HEK293 (cell line): Measurements from ENCODE around the gene MRPL21.

Source experiments
- CTCF ChIA-PET: fragments of 350-600 bp; formaldehyde crosslinking; extraction: SDS; loops from one replicate; lab custom pipeline; 2021; ENCODE audit warnings: antibody characterized with exemption; lab: Yijun Ruan, JAX
- POLR2A ChIA-PET: fragments of 300-600 bp; formaldehyde crosslinking; extraction: SDS; loops from one replicate; lab custom pipeline; 2020; ENCODE audit warnings: antibody characterized with exemption, inconsistent platforms; lab: Yijun Ruan, JAX
- H3K27ac ChIP-seq: fragments of 200-500 bp; sonication (Bioruptor generic); 2 replicates; pipeline ENCODE4 v1.5.1; 2014; ENCODE audit warnings: low read depth, low read length, control low read depth, inconsistent platforms; ENCODE audit errors: extremely low read depth
- H3K36me3 ChIP-seq, 2 experiments: fragments of 200-500 bp in 1 of 2; sonication (Bioruptor generic) in 1 of 2; 1 replicate in 1 of 2; 2 replicates in 1 of 2; pipeline ENCODE4 v1.5.1; 2014 to 2017; ENCODE audit warnings: inconsistent platforms in 2 of 2, low read length in 2 of 2; ENCODE audit not compliant: control insufficient read depth in 2 of 2, insufficient read depth in 1 of 2
- H3K4me1 ChIP-seq: fragments of 200-500 bp; sonication (Bioruptor generic); 2 replicates; pipeline ENCODE4 v1.5.1; 2014; ENCODE audit warnings: mild to moderate bottlenecking, low read length, inconsistent platforms; ENCODE audit not compliant: control insufficient read depth, insufficient read depth
- H3K4me3 ChIP-seq: 2 replicates; pipeline ENCODE4 v1.5.1; 2011; ENCODE audit warnings: low read depth, mild to moderate bottlenecking, control low read depth, low read length, moderate library complexity
- H3K9me3 ChIP-seq: fragments of 200-500 bp; sonication (Bioruptor generic); 2 replicates; pipeline ENCODE4 v1.5.1; 2014; ENCODE audit warnings: low read depth, low read length, inconsistent platforms; ENCODE audit not compliant: control insufficient read depth, insufficient read depth
- HOXC10 ChIP-seq: sonication (generic); formaldehyde crosslinking; IDR thresholded peaks from 2 replicates; pipeline ENCODE4 v1.8.1; 2023; ENCODE audit warnings: mild to moderate bottlenecking, missing genetic modification reagents
- HOXD13 ChIP-seq: sonication (generic); formaldehyde crosslinking; IDR thresholded peaks from 2 replicates; pipeline ENCODE4 v1.8.0; 2022; ENCODE audit warnings: missing genetic modification reagents, borderline replicate concordance
- MZF1 ChIP-seq: fragments of 450-650 bp; formaldehyde crosslinking; IDR thresholded peaks from 2 replicates; pipeline ENCODE4 v1.5.1; 2017; ENCODE audit warnings: missing biosample characterization, missing genetic modification characterization, borderline replicate concordance
- SALL2 ChIP-seq: fragments of 450-650 bp; formaldehyde crosslinking; IDR thresholded peaks from 2 replicates; pipeline ENCODE4 v1.5.0; 2017; ENCODE audit warnings: missing biosample characterization, mild to moderate bottlenecking, missing genetic modification characterization, borderline replicate concordance
- SP2 ChIP-seq: fragments of 450-650 bp; formaldehyde crosslinking; IDR thresholded peaks from 2 replicates; pipeline ENCODE4 v1.5.1; 2016; ENCODE audit warnings: missing biosample characterization, missing genetic modification characterization
- YY2 ChIP-seq: fragments of 450-650 bp; formaldehyde crosslinking; IDR thresholded peaks from 2 replicates; pipeline ENCODE4 v1.5.1; 2016; ENCODE audit warnings: missing biosample characterization, missing genetic modification characterization
- ZBTB48 ChIP-seq: fragments of 450-650 bp; formaldehyde crosslinking; IDR thresholded peaks from 2 replicates; pipeline ENCODE4 v1.5.1; 2016; ENCODE audit warnings: missing biosample characterization, missing genetic modification characterization
- ZNF132 ChIP-seq: fragments of 450-650 bp; formaldehyde crosslinking; IDR thresholded peaks from 2 replicates; pipeline ENCODE4 v1.5.1; 2017; ENCODE audit warnings: missing biosample characterization, missing genetic modification characterization, borderline replicate concordance
- ZNF202 ChIP-seq: fragments of 450-650 bp; formaldehyde crosslinking; IDR thresholded peaks from 2 replicates; pipeline ENCODE4 v1.5.1; 2016; ENCODE audit warnings: missing biosample characterization, missing genetic modification characterization, borderline replicate concordance
- ZNF292 ChIP-seq: fragments of 450-650 bp; formaldehyde crosslinking; IDR thresholded peaks from 2 replicates; pipeline ENCODE4 v1.5.1; 2016; ENCODE audit warnings: low read depth, missing biosample characterization, missing genetic modification characterization, borderline replicate concordance
- ZNF404 ChIP-seq: fragments of 450-650 bp; formaldehyde crosslinking; IDR thresholded peaks from 2 replicates; pipeline ENCODE4 v1.5.1; 2017; ENCODE audit warnings: missing biosample characterization, missing genetic modification characterization
- ZNF514 ChIP-seq: fragments of 450-650 bp; formaldehyde crosslinking; IDR thresholded peaks from 2 replicates; pipeline ENCODE4 v1.5.1; 2016; ENCODE audit warnings: missing biosample characterization, missing genetic modification characterization
- ZNF530 ChIP-seq: fragments of 450-650 bp; formaldehyde crosslinking; IDR thresholded peaks from 2 replicates; pipeline ENCODE4 v1.5.1; 2016; ENCODE audit warnings: low read depth, missing biosample characterization, missing genetic modification characterization
- ZNF596 ChIP-seq: fragments of 450-650 bp; IDR thresholded peaks from 2 replicates; pipeline ENCODE4 v1.5.0; 2018; ENCODE audit warnings: missing biosample characterization, mild to moderate bottlenecking, missing genetic modification characterization, moderate library complexity
- ZNF677 ChIP-seq: fragments of 450-650 bp; IDR thresholded peaks from 2 replicates; pipeline ENCODE4 v1.5.0; 2018; ENCODE audit warnings: missing biosample characterization, mild to moderate bottlenecking, missing genetic modification characterization, moderate library complexity
- ZSCAN30 ChIP-seq: fragments of 450-650 bp; IDR thresholded peaks from 2 replicates; pipeline ENCODE4 v1.5.1; 2018; ENCODE audit warnings: missing biosample characterization, mild to moderate bottlenecking, missing genetic modification characterization, moderate library complexity
- TF ChIP-seq, protein P1 (sequence below): fragments of 450-650 bp; formaldehyde crosslinking; IDR thresholded peaks from 2 replicates; pipeline ENCODE4 v1.5.1; 2016; ENCODE audit warnings: missing biosample characterization, missing genetic modification characterization
- TF ChIP-seq, protein P2 (sequence below): fragments of 450-650 bp; formaldehyde crosslinking; IDR thresholded peaks from 2 replicates; pipeline ENCODE4 v1.5.0; 2017; ENCODE audit warnings: missing biosample characterization, missing genetic modification characterization, borderline replicate concordance
- TF ChIP-seq, protein P3 (sequence below): fragments of 450-650 bp; formaldehyde crosslinking; IDR thresholded peaks from 2 replicates; pipeline ENCODE4 v1.5.1; 2016; ENCODE audit warnings: missing biosample characterization, missing genetic modification characterization
- TF ChIP-seq, protein P4 (sequence below): fragments of 450-650 bp; formaldehyde crosslinking; IDR thresholded peaks from 2 replicates; pipeline ENCODE4 v1.5.1; 2016; ENCODE audit warnings: missing biosample characterization, missing genetic modification characterization

MRPL21 gene

DNA sequence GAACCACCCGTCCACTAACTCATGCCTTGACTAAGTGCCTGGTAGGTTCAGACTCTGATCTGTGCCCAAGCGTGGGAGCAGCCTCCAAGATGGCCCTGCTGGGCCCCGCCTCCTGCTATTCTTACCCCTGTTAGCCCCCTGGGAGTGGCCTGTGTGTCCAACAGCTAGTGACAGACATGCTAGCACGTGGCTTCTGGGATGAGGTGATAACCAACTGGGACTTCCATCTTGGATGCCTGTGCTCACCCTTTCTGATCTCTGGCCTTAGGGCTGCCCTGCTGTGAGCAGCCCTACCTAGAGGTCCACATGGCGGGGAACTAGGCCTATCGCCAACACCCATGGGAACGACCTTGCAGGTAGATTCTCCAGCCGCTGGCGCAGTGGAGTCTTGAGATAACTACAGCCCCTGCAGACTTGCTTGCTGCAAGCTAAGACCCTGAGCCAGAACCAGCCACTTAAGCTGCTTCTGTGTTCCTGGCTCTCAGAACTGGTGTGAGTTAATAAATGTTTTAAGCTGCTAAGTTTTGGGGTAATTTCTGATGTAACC is 2.7 kb downstream of the MRPL21 start:
- H3K9me3 ChIP-seq = no peaks in the 10 kb centered on the region
- ChIA-PET POLR2A (no interaction called here), CTCF (no interaction called here)
- TF ChIP-seq, protein P1, sequence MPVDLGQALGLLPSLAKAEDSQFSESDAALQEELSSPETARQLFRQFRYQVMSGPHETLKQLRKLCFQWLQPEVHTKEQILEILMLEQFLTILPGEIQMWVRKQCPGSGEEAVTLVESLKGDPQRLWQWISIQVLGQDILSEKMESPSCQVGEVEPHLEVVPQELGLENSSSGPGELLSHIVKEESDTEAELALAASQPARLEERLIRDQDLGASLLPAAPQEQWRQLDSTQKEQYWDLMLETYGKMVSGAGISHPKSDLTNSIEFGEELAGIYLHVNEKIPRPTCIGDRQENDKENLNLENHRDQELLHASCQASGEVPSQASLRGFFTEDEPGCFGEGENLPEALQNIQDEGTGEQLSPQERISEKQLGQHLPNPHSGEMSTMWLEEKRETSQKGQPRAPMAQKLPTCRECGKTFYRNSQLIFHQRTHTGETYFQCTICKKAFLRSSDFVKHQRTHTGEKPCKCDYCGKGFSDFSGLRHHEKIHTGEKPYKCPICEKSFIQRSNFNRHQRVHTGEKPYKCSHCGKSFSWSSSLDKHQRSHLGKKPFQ (tag by site-specific recombination) = no peak
- TF ChIP-seq, protein P2, sequence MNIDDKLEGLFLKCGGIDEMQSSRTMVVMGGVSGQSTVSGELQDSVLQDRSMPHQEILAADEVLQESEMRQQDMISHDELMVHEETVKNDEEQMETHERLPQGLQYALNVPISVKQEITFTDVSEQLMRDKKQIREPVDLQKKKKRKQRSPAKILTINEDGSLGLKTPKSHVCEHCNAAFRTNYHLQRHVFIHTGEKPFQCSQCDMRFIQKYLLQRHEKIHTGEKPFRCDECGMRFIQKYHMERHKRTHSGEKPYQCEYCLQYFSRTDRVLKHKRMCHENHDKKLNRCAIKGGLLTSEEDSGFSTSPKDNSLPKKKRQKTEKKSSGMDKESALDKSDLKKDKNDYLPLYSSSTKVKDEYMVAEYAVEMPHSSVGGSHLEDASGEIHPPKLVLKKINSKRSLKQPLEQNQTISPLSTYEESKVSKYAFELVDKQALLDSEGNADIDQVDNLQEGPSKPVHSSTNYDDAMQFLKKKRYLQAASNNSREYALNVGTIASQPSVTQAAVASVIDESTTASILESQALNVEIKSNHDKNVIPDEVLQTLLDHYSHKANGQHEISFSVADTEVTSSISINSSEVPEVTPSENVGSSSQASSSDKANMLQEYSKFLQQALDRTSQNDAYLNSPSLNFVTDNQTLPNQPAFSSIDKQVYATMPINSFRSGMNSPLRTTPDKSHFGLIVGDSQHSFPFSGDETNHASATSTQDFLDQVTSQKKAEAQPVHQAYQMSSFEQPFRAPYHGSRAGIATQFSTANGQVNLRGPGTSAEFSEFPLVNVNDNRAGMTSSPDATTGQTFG (tag by site-specific recombination) = no peak
- TF ChIP-seq, protein P3, sequence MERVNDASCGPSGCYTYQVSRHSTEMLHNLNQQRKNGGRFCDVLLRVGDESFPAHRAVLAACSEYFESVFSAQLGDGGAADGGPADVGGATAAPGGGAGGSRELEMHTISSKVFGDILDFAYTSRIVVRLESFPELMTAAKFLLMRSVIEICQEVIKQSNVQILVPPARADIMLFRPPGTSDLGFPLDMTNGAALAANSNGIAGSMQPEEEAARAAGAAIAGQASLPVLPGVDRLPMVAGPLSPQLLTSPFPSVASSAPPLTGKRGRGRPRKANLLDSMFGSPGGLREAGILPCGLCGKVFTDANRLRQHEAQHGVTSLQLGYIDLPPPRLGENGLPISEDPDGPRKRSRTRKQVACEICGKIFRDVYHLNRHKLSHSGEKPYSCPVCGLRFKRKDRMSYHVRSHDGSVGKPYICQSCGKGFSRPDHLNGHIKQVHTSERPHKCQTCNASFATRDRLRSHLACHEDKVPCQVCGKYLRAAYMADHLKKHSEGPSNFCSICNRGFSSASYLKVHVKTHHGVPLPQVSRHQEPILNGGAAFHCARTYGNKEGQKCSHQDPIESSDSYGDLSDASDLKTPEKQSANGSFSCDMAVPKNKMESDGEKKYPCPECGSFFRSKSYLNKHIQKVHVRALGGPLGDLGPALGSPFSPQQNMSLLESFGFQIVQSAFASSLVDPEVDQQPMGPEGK = no peak
- no peak for TF ChIP-seq HOXC10
- no peak for TF ChIP-seq ZSCAN30
- TF ChIP-seq ZNF404 (tag by site-specific recombination) = no peak
- no peak for TF ChIP-seq SALL2 (tag by site-specific recombination)
- TF ChIP-seq ZBTB48 (tag by site-specific recombination) = no peak
- TF ChIP-seq MZF1 (tag by site-specific recombination) = no peak
- no peak for TF ChIP-seq ZNF132
- no peak for TF ChIP-seq ZNF514 (tag by site-specific recombination)
- no peak for TF ChIP-seq ZNF596
- TF ChIP-seq, protein P4, sequence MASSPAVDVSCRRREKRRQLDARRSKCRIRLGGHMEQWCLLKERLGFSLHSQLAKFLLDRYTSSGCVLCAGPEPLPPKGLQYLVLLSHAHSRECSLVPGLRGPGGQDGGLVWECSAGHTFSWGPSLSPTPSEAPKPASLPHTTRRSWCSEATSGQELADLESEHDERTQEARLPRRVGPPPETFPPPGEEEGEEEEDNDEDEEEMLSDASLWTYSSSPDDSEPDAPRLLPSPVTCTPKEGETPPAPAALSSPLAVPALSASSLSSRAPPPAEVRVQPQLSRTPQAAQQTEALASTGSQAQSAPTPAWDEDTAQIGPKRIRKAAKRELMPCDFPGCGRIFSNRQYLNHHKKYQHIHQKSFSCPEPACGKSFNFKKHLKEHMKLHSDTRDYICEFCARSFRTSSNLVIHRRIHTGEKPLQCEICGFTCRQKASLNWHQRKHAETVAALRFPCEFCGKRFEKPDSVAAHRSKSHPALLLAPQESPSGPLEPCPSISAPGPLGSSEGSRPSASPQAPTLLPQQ (tag by site-specific recombination) = no peak
- TF ChIP-seq YY2 (tag by site-specific recombination) = no peak
- no peak for TF ChIP-seq ZNF530 (tag by site-specific recombination)
- no peak for TF ChIP-seq ZNF292 (tag by site-specific recombination)
- no peak for TF ChIP-seq SP2 (tag by site-specific recombination)
- no peak for TF ChIP-seq ZNF202
- no peak for TF ChIP-seq HOXD13 (CRISPR knock-in tag)
- no peak for TF ChIP-seq ZNF677 (tag by site-specific recombination)
- no peak overlapping the region for H3K4me3 ChIP-seq
- peaks cover 0 to 51% of the 10 kb centered on the region in 2 experiments; a peak in 2 of 3 replicates for H3K36me3 ChIP-seq
- no peak overlapping the region for H3K27ac ChIP-seq
- no peaks in the 10 kb centered on the region for H3K4me1 ChIP-seq
